OCI-LY1 (cell line): Measurements from ENCODE around the gene LRRC59.

Experiments used
- EZH2 ChIP-seq: fragments of 200-600 bp; sonication (generic), shearing (Covaris generic); IDR thresholded peaks from 2 replicates; pipeline ENCODE4 v1.8.0; 2017; ENCODE audit warnings: borderline replicate concordance, mixed run types, mild to moderate bottlenecking, antibody characterized with exemption, low read length, moderate library complexity, mixed read lengths
- TF ChIP-seq, protein P1 (sequence below): fragments of 200-600 bp; sonication (generic), shearing (Covaris generic); IDR thresholded peaks from 2 replicates; pipeline ENCODE4 v1.5.1; 2017; ENCODE audit warnings: mild to moderate bottlenecking, antibody characterized with exemption, low read length, moderate library complexity, mixed read lengths

DNA sequence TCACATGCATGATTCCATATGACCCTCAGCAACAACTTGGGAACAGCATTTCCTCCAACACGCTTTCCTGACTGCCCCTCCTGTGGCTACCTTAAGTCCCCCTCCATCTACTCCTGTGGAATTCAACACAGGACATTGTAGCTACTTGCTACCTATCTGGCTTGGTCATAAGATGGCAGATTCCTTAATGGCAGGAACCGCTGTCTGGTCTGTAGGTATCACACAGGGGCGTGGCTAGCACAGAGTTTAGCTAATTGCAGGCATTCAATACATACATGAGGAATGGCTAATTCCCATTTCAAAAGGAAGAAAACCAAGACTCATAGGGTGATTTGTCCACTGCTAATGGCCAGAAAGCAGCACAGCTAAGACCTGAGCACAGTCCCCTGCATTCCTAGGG, 8.6 kb downstream of the LRRC59 start:
- TF ChIP-seq, protein P1, sequence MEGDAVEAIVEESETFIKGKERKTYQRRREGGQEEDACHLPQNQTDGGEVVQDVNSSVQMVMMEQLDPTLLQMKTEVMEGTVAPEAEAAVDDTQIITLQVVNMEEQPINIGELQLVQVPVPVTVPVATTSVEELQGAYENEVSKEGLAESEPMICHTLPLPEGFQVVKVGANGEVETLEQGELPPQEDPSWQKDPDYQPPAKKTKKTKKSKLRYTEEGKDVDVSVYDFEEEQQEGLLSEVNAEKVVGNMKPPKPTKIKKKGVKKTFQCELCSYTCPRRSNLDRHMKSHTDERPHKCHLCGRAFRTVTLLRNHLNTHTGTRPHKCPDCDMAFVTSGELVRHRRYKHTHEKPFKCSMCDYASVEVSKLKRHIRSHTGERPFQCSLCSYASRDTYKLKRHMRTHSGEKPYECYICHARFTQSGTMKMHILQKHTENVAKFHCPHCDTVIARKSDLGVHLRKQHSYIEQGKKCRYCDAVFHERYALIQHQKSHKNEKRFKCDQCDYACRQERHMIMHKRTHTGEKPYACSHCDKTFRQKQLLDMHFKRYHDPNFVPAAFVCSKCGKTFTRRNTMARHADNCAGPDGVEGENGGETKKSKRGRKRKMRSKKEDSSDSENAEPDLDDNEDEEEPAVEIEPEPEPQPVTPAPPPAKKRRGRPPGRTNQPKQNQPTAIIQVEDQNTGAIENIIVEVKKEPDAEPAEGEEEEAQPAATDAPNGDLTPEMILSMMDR, result no peak
- TF ChIP-seq EZH2, result no peak
